RWPE1 (cell line): ENCODE measurements around the gene PPP3R2.
"Not testable (repeated sequence)": the region's sequence is repeated elsewhere in the genome, so short reads cannot be mapped to it uniquely, and the experiment has no call there.

Experiments
- CTCF ChIA-PET: fragments of 350-600 bp; sonication (Branson Sonifier 250); formaldehyde crosslinking; extraction: SDS; loops from one replicate; lab custom pipeline; 2021; lab: Yijun Ruan, JAX
- POLR2A ChIA-PET: fragments of 400-600 bp; formaldehyde crosslinking; extraction: SDS; loops from one replicate; lab custom pipeline; 2020; ENCODE audit warnings: antibody characterized with exemption; ENCODE audit not compliant: low non-redundant PET; lab: Yijun Ruan, JAX
- DNase-seq: peaks from one replicate; pipeline ENCODE4 v3.0.0; 2012; ENCODE audit warnings: low spot score
- H3K27ac ChIP-seq: fragments of 450-650 bp; 2 replicates; pipeline ENCODE4 v1.5.1; 2017
- CTCF ChIP-seq: fragments of 450-650 bp; conservative IDR thresholded peaks from 2 replicates; pipeline ENCODE4 v1.5.1; 2017; ENCODE audit warnings: low read depth, mild to moderate bottlenecking

The PPP3R2 gene

GRCh38 chr9:101567725-101568350 lies 26.9 kb downstream of the PPP3R2 start:
- POLR2A ChIA-PET = no interaction called here
- H3K27ac ChIP-seq = no peak overlapping the region
- no peak for TF ChIP-seq CTCF
- CTCF ChIA-PET = interaction anchor here (0.5 to 1.4 kb wide), 8 partner anchors 23 to 1596 kb away, joined by 3 to 8 read pairs (median 4); no protein-coding TSS in a partner anchor
- no peak for DNase-seq

GRCh38 chr9:101566904-101567724 lies 27.7 kb downstream of the PPP3R2 start:
- ChIA-PET CTCF (interaction anchor here (0.5 to 1.4 kb wide), 9 partner anchors 22 to 1595 kb away, joined by 3 to 8 read pairs (median 4); no protein-coding TSS in a partner anchor), POLR2A (no interaction called here)
- no peak overlapping the region for H3K27ac ChIP-seq
- DNase-seq = peak; percentile 44
- TF ChIP-seq CTCF = peak; percentile 73

DNA sequence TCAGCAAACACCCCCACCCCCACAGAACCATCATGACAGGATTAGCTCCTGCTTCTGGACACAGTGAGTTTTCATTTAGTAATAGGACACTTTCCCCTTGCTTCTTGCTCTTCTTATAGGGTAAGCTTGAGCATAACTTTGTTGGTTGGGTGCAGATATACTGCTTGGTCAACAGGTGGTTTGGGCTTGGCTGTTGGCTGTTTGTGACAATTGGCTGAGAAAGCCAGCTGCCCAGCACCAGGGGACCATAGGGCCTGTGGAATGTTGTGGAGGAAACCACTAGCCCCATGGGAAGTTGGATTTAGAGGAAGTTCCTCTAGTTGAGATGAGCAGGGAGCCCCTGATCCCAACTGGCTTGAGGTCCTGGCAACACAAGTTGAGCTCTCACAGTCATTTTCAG lies 30.5 kb downstream of the PPP3R2 start:
- no peak overlapping the region for H3K27ac ChIP-seq
- ChIA-PET CTCF (interaction anchor here (0.6 to 1.0 kb wide), 3 partner anchors 23 to 252 kb away, joined by 3 to 4 read pairs (median 3); no protein-coding TSS in a partner anchor), POLR2A (no interaction called here)
- no peak for TF ChIP-seq CTCF
- DNase-seq = no peak

DNA sequence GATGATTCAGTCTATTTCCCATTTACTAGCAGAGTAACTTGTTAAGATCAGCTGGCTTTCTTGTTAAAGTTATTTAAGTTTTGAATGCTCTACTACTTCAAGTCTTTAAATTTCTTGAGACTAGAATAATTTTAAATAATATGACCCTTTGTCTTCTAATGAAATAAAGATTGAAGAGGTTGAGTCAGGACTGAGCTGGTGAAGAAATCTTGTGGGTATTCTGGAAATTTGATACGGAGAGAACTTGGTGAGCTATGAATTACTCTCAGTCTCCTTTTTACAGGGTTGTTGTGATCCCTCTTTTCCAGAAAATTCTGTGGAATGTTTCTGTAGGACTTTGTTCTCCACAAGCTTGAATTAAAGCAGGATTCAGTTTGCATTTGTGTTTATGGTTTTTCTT lies 31.8 kb downstream of the PPP3R2 start:
- CTCF ChIA-PET = no interaction called here
- H3K27ac ChIP-seq = no peak overlapping the region
- no peak for DNase-seq
- no peak for TF ChIP-seq CTCF
- POLR2A ChIA-PET = no interaction called here

- TF ChIP-seq CTCF = no peak
- POLR2A ChIA-PET = no interaction called here
- DNase-seq = no peak
- CTCF ChIA-PET = no interaction called here
- H3K27ac ChIP-seq = no peak overlapping the region
Observed at GRCh38 chr9:101561740-101562139, 33.0 kb downstream of the PPP3R2 start.

DNA sequence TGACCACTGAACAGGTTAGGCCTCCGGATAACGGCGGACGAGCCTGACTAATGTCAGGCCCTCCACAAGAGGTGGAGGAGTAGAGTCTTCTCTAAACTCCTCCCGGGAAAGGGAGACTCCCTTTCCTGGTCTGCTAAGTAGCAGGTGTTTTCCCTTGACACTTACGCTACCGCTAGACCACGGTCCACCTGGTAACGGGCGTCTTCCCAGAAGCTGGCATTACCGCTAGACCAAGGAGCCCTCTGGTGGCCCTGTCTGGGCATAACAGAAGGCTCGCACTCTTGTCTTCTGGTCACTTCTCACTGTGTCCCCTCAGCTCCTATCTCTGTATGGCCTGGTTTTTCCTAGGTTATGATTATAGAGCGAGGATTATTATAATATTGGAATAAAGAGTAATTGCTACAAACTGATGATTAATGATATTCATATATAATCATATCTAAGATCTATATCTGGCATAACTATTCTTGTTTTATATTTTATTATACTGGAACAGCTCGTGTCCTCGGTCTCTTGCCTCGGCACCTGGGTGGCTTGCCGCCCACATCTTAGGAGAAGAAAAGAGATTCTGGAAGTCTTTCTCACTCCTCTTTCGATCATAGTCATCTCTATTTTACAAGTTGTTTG lies 45.2 kb downstream of the PPP3R2 start:
- TF ChIP-seq CTCF = peak; percentile 64
- CTCF ChIA-PET = interaction anchor here (0.7 to 0.8 kb wide), 3 partner anchors 91 to 588 kb away, joined by 3 to 5 read pairs (median 3); no protein-coding TSS in a partner anchor
- H3K27ac ChIP-seq, POLR2A ChIA-PET, DNase-seq: not testable (repeated sequence)
